Ramos (cell line): ENCODE data around the gene AAMP.

ENCODE experiments used
- in situ Hi-C: fragments of 300-500 bp; cut with MboI; formaldehyde crosslinking; loops from one replicate; pipeline ENCODE4 v1.14.3; 2022; ENCODE audit warnings: low sequenced_read_pairs; ENCODE audit not compliant: unreplicated experiment

The AAMP gene

DNA sequence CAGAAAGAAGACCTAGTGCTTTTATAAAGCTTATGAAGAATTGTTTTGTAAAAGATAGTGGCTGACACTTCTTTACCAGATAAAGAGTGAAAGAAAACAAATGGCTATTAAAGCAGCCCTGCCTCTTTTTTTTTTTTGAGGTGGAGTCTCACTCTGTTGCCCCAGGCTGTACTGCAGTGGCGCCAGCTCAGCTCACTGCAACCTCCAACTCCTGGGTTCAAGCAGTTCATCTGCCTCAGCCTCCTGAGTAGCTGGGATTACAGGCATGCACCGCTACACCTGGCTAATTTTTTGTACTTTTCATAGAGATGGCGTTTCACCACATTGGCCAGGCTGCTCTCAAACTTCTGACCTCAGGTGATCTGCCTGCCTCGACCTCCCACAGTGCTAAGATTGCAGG, 40.1 kb downstream of the AAMP start:
- in situ Hi-C loops = no loop called here

DNA sequence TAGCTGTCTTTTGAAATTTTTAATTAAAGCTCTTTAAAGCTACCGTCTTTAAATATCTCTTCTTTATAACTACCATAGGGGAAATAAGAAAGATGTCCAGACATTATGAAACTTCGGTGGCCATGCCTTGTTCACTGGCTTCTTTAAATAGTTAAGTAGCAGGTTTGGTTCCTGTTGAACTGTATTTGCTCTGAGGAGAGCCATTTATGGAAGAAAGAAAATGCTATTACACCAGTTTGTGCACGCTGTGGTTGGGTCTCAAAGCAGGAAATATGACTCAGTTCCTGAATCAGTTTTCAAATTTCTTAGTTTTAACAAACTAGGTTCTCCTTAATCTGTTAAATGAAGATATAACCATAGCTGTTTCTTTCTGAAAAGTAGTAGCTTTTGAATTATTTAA, 40.7 kb downstream of the AAMP start:
- in situ Hi-C loops = no loop called here

DNA sequence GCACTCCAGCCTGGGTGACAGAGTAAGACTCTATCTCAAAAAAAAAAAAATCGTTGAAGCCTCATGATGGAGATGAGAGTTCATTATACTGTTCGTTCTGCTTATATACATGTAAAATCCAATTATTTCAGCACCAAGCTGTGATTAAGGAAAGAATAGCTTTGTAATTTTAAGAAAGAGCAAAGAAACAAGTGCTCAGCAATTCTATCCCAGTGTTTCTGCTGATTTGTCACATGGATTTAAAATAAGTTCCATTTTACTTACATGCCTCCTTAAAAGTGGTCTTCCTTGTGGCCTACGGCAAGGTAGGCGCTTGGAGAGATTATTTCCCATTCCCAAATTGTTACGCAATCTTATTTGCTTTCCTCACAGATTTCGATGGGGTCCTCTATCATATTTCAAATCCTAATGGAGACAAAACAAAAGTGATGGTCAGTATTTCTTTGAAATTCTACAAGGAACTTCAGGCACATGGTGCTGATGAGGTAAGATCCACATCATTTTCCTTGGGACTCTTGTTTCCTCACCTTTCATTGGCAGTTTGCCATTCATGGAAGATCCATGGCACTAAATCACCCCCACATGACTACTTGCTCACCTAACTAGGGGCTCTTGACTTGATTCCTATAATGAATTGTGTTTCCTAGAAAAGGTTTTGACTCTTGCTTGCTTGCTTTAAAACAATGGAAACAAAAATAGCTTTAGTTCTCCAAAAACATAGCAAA, 41.4 kb downstream of the AAMP start:
- in situ Hi-C loops = no loop called here

GRCh38 chr2:218226903-218227302, 43.0 kb downstream of the AAMP start:
- in situ Hi-C loops = no loop called here

- in situ Hi-C loops = no loop called here
These were observed 45.8 kb downstream of the AAMP start for GRCh38 chr2:218224186-218224585.

DNA sequence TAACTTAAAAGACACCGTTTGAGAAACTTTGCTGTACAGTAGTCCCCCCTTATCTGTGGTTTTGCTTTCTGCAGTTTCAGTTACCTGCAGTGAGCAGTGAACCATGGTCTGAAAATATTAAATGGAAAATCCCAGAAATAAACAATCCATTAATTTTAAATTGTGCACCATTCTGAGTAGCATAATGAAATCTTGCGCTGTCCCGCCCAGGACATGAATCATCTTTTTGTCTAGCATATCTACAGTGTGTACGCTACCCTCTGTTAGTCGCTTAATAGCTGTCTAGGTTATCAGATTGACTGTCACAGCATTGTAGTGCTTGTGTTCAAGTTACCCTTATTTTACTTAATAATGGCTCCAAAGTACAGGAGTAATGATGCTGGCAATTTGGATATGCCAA, 46.9 kb downstream of the AAMP start:
- in situ Hi-C loops = no loop called here

DNA sequence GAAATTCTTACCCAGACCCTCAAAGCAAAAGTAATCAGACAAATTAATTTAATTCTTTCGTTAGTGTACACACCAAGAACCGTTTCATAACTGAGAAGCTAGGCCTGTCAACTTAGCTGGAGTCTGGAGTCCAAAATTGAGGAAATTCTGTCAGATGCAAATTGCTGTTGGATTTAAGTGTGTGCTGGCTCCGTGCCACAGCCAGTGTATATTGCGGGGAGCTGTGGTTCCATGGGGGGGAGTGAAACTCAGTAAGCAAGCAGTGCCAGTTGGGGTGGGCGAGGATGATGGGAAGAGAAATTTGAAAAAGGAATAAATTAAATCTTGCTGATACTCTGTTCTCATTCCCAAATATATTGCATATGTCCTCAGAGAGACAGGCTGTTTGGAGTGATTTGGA, 48.9 kb downstream of the AAMP start:
- in situ Hi-C loops = no loop called here

DNA sequence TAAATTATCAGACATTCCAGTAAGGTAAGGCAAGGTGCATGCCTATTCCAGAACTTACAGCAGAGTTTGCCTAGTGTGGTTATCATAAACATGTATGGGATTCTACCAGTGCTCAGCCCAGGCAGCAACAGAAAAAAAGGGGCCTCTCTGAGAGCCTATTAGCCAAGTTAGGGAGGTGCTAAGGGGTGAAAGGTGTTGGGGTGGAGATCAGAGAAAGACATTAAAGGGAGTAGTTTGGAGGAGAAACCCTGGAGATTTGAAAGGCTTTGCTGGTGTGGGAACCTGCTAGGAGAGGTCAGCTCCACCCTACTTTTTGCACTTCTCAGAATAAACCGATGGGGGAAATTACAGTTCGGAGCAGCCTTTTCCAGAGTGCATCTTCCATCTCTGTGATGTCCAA, 50.0 kb downstream of the AAMP start:
- in situ Hi-C loops = no loop called here

GRCh38 chr2:218218268-218219185, 51.4 kb downstream of the AAMP start:
- in situ Hi-C loops = no loop called here

- in situ Hi-C loops = no loop called here
These were observed 52.3 kb downstream of the AAMP start for GRCh38 chr2:218217360-218218267.

GRCh38 chr2:218216674-218217359, 53.1 kb downstream of the AAMP start, which contains the start of gene ARPC2:
Gene ARPC2 (plus strand): TSS chr2:218217189. CDS start chr2:218217471, 282 bp downstream.
- in situ Hi-C loops = no loop called here

DNA sequence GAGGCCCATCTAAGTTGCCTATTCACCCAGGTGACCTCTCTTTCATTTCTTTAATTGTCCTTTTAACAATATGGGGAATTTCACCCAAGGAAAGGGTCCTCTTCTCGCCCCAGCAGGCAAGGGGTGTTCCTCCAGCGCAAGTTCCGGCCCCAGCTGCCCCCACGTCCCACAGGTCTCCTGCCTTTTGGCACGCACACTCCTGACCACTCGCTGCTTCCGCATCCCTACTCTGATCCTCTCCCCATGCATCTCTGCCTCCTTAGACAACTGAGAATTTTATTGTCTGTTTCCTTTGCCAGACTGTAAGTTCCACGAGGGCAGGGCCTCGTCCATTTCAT, 53.6 kb downstream of the AAMP start:
- in situ Hi-C loops = no loop called here
